Stimulated activated CD8-positive, alpha-beta memory T cell treated with anti-CD3 and anti-CD28 coated beads, Interleukin-7, amount 100 ng/mL, for 24 hours (primary cell): ENCODE data around the gene KCNQ1OT1.

Source experiments
- DNase-seq: peaks from one replicate; pipeline ENCODE4 v3.0.0-alpha.2; 2020; ENCODE audit warnings: low read depth

KCNQ1OT1 gene

DNA sequence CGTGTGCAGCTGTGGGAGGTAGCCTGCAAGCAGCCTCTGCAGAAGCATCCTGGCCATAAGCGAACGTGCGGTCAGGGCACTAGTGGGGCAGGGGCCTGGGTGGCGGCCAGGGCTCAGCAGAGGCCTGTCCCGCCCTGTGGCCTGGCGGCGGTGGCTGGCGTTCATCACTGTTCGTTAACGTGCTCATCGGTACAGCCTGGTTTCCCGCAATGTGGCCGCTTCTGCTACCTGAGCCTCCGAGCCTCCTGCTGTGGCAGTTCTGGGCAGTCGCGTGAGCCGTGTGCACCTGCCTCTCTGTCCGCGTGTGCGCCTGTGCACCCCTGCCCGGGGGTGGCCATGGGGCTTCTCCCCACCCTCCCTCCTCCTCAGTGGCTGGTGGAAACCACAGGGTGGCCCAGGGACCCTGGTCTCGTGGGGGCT is 117.9 kb downstream of the KCNQ1OT1 start:
- no peak for DNase-seq

GRCh38 chr11:2581151-2581930 is 118.5 kb downstream of the KCNQ1OT1 start:
- no peak for DNase-seq

GRCh38 chr11:2580571-2581001 is 119.2 kb downstream of the KCNQ1OT1 start:
- no peak for DNase-seq

- no peak for DNase-seq
Measured at GRCh38 chr11:2580061-2580421, 119.8 kb downstream of the KCNQ1OT1 start.

DNA sequence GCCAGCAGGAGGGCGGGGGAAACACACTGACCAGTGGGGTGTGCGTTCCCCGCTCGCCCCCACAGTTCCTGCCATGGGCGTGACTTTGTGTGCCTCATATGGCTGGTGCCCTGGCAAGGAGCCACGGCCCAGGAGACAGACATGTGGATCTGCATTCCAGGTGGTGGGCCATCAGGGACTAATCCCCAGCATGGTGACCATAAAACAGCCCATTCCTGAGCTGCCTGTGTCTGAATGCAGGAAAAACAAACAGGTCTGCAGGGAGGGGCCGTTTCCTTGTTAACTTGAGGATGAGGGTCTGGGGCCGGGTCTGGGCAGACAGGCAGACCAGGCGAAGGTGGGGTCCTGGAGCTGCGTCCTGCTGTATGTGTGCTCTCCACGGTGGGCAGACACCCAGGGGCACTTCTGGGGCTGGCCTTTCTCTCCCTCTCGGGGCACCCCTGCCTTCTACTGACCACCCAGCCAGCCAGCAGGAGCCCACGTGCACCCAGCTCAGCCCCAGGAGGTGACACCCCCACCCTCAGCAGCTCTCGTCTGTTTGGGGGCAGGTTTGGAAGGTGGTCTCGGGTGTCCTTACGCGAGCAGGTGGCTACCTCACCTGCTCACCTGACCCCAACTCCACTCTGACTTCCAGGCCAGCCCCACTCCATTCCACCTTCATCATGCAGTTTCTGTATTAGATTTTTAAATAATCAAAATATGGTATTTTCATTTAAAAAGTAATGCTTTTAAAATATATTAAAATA is 120.3 kb downstream of the KCNQ1OT1 start:
- no peak for DNase-seq

DNA sequence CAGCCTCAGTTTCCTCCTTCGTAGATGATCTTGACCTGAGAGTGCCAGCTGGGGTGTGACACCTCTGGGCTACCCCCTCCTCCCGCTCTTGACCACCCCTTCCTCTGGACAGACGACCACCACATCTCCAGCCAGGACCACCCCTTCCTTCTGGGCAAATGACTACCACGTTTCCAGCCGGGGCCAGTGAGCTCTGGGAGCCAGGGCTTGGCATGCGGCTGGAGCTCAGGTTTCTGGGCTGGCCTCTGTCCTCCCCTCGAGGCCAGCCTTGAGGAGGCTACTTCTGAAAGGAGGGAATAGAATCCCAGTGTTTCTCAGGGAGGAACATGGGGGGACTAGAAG is 120.9 kb downstream of the KCNQ1OT1 start:
- no peak for DNase-seq

DNA sequence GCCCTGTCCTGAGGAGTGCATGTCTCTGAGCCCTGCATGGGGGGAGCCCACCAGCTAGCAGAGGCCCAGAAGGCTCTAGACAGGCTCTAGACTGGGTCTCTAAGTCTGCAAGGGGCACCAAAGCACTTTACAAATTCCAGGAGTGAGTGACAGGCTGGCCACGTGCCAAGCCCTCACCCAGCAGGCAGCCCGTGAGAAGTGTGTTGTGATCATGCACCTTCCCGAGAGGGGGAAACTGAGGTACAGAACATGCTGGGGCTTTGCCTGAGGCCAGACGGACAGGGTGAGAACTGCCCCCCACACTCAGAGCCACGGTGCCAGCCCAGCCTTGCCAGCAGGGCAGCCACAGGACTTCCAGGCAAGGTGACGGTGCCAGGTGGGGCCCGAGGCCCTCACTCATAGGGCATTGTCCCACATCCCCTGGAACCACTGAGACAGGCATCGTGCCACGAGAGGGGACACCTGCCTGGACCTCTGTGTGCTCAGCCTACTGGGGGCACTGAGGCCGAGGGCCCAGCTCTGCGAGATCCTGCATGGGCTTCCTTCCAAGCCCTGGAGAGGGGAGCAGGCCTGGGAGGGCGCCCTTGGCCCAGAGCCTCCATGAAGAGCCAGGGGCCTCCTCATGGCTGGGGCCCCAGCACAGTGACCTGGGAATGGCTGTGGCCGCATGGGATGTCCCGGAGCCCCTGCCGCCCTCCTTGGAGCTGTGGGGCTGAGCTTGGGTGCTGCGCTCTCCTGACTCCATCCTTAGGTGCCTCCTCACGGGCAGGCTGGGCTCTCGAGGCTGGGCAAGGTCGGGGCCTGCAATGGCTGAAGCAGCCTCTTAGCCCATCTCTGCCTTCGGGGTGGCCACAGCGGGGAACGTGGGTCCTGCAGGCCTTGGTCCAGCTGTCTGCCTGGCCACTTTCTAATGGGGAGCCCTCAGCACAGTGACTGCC is 121.5 kb downstream of the KCNQ1OT1 start:
- no peak for DNase-seq

DNA sequence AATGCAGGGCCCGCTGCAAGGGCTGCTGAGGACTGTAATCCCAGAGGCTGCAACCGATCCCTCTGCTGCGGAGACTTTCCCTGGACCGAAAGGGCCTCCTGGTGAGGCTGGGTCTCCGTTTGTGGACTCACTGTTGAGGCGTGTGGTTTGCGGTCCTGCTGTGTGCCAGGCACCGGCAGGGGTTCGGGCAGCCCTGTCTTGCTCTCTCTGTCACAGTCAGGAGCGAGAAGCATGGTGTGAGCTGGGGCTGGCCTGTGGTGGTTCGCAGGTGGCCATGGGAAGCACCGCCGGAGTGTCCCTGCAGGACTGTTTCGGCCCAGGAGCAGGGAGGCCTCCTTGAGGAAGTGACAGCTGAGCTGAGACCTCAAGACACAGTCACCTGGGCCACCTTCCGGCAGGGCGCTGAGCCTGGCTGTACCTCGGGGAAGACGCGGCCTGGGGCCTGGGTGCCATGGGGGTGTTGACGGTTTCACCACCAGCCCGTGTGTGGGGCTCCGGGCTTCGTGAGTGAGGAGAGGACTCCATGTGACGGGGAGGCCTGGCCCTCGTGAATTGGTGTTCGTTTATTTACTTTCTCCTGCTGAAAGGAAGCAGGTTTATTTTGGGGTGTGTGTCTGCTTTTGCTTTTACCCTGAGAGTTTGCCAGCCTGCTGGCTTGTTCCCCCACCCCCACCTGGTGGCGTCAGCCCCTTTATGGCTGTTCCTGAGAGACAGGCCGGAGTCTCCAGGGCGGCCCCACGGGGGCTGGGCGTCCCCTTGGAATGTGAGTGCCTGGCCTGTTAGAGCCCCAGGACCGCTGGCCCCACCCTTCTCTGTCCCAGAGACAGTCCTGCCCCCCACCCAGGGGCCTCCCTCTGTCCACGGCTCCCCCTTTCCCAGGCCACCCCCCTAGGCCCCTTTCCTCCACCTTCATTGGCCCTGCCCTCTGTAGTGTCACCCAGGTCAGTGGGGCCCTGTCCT is 122.5 kb downstream of the KCNQ1OT1 start:
- DNase-seq = no peak

GRCh38 chr11:2576549-2576948 is 123.2 kb downstream of the KCNQ1OT1 start:
- no peak for DNase-seq

DNA sequence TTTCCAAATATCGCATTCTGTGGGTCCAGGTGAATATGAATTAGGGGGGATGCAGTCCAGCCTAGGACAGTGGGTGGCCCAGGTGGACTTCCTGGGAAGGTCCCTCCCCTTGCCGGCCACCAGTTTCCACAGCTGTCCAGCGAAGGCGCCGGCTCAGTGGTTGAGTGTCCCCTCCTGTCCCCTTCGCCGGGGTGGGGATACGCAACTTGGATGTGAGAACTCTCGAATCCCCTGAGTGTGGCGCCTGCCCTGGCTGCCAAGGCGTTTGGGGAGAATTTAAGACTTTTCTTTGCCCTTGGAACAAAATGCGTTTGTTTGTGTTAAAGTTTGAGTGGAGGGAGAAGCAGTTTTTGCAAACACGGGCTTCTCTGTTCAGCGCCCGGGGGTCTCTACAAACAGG is 123.7 kb downstream of the KCNQ1OT1 start:
- no peak for DNase-seq

- DNase-seq = no peak
Measured at GRCh38 chr11:2575591-2576051, 124.2 kb downstream of the KCNQ1OT1 start.

GRCh38 chr11:2574553-2575535 is 125.0 kb downstream of the KCNQ1OT1 start:
- DNase-seq = no peak

GRCh38 chr11:2574043-2574552 is 125.7 kb downstream of the KCNQ1OT1 start:
- DNase-seq = no peak

DNA sequence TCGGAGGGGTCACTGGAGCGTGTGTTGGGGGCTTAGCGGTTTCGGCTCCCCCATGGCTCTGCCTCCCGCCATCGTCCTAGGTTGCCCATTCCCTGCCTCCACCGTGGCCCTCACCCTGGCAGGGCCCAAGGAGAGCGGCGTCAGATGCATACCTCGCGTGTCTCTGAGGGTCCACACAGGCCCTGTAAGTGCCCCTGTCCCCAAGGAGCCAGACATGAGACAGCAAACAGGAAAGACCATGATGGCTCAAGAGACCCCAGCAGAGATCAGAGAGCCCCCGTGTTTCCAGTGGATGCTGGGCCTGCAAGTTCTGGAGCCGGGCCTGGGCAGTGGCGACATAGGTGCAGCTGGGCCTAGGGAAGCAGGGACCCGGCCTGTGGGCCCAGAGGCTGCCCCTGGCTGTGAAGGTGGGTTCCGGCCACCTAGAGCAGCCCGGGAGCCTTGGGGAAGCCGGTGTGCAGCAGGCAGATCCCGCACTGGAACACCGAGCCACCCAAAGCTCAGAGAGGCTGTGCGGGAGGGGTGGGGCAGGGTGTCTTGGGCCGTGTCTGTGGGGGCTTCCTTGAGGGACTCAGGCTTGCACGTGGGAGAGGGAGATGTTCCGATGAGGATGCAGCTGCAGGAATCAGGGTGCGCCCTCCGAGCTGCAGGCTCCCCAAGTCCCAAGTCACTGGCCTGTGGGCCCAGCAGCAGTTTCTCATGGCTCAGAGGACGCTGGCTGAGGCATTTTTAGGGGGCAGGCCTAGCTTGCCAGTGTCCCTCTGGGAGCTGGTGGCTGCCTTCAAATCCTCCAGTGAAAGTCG is 126.4 kb downstream of the KCNQ1OT1 start:
- DNase-seq = no peak

- DNase-seq = no peak
Measured at GRCh38 chr11:2572491-2573239, 127.1 kb downstream of the KCNQ1OT1 start.

GRCh38 chr11:2571598-2572281 is 128.1 kb downstream of the KCNQ1OT1 start:
- no peak for DNase-seq

GRCh38 chr11:2570841-2571597 is 128.8 kb downstream of the KCNQ1OT1 start:
- DNase-seq = no peak
